ENCODE data around the gene ETV5. TPM values are rescaled to one million over a fixed set of nuclear protein-coding genes. Genes with fewer than 3 reads are reported as not detected.
"Not testable (repeated sequence)": the region's sequence is repeated elsewhere in the genome, so short reads cannot be mapped to it uniquely, and the experiment has no call there.

Gene ETV5
- total RNA-seq, 1 experiment from 2014 or later: 92.9 TPM

GRCh38 chr3:186035277-186035676 is 73.6 kb downstream of the ETV5 start:
- no peak for DNase-seq (ENCODE audit: low spot score)
- ChIA-PET CTCF (no interaction called here), POLR2A (ENCODE audit: low non-redundant PET) (no interaction called here)
- no peaks in the 10 kb centered on the region for H3K27me3 ChIP-seq (replicated peaks; ENCODE audit: insufficient read depth, low read depth, low read length, poor library complexity)
- H3K36me3 ChIP-seq (ENCODE audit: insufficient read depth, low read length, poor library complexity, severe bottlenecking): no peaks in the 10 kb centered on the region
- no peaks in the 10 kb centered on the region for H3K9me3 ChIP-seq (ENCODE audit: low read depth, low read length, poor library complexity, severe bottlenecking)
- intact Hi-C loops (cut with micrococcal nuclease; ENCODE audit: unreplicated experiment): no loop called here
- no TSS peak for BruUV-seq (replicated peaks)
- TF ChIP-seq CTCF (conservative IDR thresholded peaks at IDR 0.05; ENCODE audit: low read depth, low read length): no peak
- TF ChIP-seq EZH2 (IDR thresholded peaks at IDR 0.05; ENCODE audit: borderline replicate concordance, low read depth, low read length, poor library complexity, severe bottlenecking): no peak
- no peak overlapping the region for H3K4me3 ChIP-seq (ENCODE audit: low read depth, low read length, poor library complexity, severe bottlenecking)
- H3K27ac ChIP-seq (ENCODE audit: low read depth, low read length, poor library complexity, severe bottlenecking): no peak overlapping the region
- H3K4me1 ChIP-seq (ENCODE audit: insufficient read depth, low read length, poor library complexity, severe bottlenecking): no peaks in the 10 kb centered on the region

- H3K27me3 ChIP-seq (replicated peaks; ENCODE audit: insufficient read depth, low read depth, low read length, poor library complexity): no peaks in the 10 kb centered on the region
- H3K4me3 ChIP-seq (ENCODE audit: low read depth, low read length, poor library complexity, severe bottlenecking): no peak overlapping the region
- TF ChIP-seq CTCF (conservative IDR thresholded peaks at IDR 0.05; ENCODE audit: low read depth, low read length): no peak
- TF ChIP-seq EZH2 (IDR thresholded peaks at IDR 0.05; ENCODE audit: borderline replicate concordance, low read depth, low read length, poor library complexity, severe bottlenecking): no peak
- intact Hi-C loops (cut with micrococcal nuclease; ENCODE audit: unreplicated experiment): no loop called here
- ChIA-PET POLR2A (ENCODE audit: low non-redundant PET) (interaction anchor here (0.6 kb wide), 1 partner anchor 8 kb away, joined by 3 read pairs; no protein-coding TSS in a partner anchor), CTCF (no interaction called here)
- no peaks in the 10 kb centered on the region for H3K9me3 ChIP-seq (ENCODE audit: low read depth, low read length, poor library complexity, severe bottlenecking)
- H3K36me3 ChIP-seq (ENCODE audit: insufficient read depth, low read length, poor library complexity, severe bottlenecking): no peaks in the 10 kb centered on the region
- BruUV-seq (replicated peaks): no TSS peak
- no peak overlapping the region for H3K27ac ChIP-seq (ENCODE audit: low read depth, low read length, poor library complexity, severe bottlenecking)
- DNase-seq (ENCODE audit: low spot score): no peak
- H3K4me1 ChIP-seq (ENCODE audit: insufficient read depth, low read length, poor library complexity, severe bottlenecking): no peaks in the 10 kb centered on the region
These were observed 76.6 kb downstream of the ETV5 start for GRCh38 chr3:186032321-186032720.

- H3K27me3 ChIP-seq (replicated peaks; ENCODE audit: insufficient read depth, low read depth, low read length, poor library complexity); intact Hi-C loops (cut with micrococcal nuclease; ENCODE audit: unreplicated experiment); CTCF ChIA-PET; H3K4me3 ChIP-seq (ENCODE audit: low read depth, low read length, poor library complexity, severe bottlenecking); H3K36me3 ChIP-seq (ENCODE audit: insufficient read depth, low read length, poor library complexity, severe bottlenecking); POLR2A ChIA-PET (ENCODE audit: low non-redundant PET); DNase-seq (ENCODE audit: low spot score); H3K27ac ChIP-seq (ENCODE audit: low read depth, low read length, poor library complexity, severe bottlenecking); BruUV-seq (replicated peaks); H3K9me3 ChIP-seq (ENCODE audit: low read depth, low read length, poor library complexity, severe bottlenecking): not testable (repeated sequence)
- H3K4me1 ChIP-seq (ENCODE audit: insufficient read depth, low read length, poor library complexity, severe bottlenecking): peaks cover 11% of the 10 kb centered on the region
These were observed 82.9 kb downstream of the ETV5 start for GRCh38 chr3:186025993-186026392.

GRCh38 chr3:186025161-186025560 is 83.7 kb downstream of the ETV5 start:
- ChIA-PET POLR2A (ENCODE audit: low non-redundant PET) (no interaction called here), CTCF (no interaction called here)
- H3K27ac ChIP-seq (ENCODE audit: low read depth, low read length, poor library complexity, severe bottlenecking): no peak overlapping the region
- H3K9me3 ChIP-seq (ENCODE audit: low read depth, low read length, poor library complexity, severe bottlenecking): no peaks in the 10 kb centered on the region
- H3K27me3 ChIP-seq (replicated peaks; ENCODE audit: insufficient read depth, low read depth, low read length, poor library complexity): no peaks in the 10 kb centered on the region
- no peak overlapping the region for H3K4me3 ChIP-seq (ENCODE audit: low read depth, low read length, poor library complexity, severe bottlenecking)
- peaks cover 11% of the 10 kb centered on the region for H3K4me1 ChIP-seq (ENCODE audit: insufficient read depth, low read length, poor library complexity, severe bottlenecking)
- intact Hi-C loops (cut with micrococcal nuclease; ENCODE audit: unreplicated experiment): no loop called here
- TF ChIP-seq CTCF (conservative IDR thresholded peaks at IDR 0.05; ENCODE audit: low read depth, low read length): no peak
- no peak for TF ChIP-seq EZH2 (IDR thresholded peaks at IDR 0.05; ENCODE audit: borderline replicate concordance, low read depth, low read length, poor library complexity, severe bottlenecking)
- no peak for DNase-seq (ENCODE audit: low spot score)
- BruUV-seq (replicated peaks): no TSS peak
- H3K36me3 ChIP-seq (ENCODE audit: insufficient read depth, low read length, poor library complexity, severe bottlenecking): no peaks in the 10 kb centered on the region

Measured in A673 (cell line).